ENCODE data around the gene RAI14. TPM values are rescaled to one million over a fixed set of nuclear protein-coding genes. Genes with fewer than 3 reads are reported as not detected.
"Not testable (repeated sequence)": the region's sequence is repeated elsewhere in the genome, so short reads cannot be mapped to it uniquely, and the experiment has no call there.

Gene RAI14
- total RNA-seq, 1 donor from 2014 or later, result 169 TPM

DNA sequence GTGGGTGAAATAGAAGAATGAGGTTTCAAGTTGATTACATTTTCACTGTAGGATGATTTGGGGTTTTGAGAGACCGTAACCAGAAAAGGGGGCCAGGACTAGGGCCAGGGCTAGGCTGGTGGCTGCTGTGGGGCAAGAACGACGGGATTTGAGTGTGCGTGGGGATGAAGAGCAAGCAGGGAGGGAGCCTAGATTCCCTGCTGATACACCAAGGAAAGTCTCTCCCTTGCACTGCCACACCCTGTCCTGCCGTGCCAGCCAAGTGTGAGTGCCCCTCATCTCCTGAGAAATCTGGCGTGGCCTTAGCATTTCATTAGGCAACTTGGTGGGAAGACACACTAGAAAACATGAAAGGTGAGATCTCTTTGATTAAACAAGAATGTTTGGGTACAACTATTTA lies 42.6 kb downstream of the RAI14 start:
- DNase-seq (ENCODE audit: low spot score), result no peak

DNA sequence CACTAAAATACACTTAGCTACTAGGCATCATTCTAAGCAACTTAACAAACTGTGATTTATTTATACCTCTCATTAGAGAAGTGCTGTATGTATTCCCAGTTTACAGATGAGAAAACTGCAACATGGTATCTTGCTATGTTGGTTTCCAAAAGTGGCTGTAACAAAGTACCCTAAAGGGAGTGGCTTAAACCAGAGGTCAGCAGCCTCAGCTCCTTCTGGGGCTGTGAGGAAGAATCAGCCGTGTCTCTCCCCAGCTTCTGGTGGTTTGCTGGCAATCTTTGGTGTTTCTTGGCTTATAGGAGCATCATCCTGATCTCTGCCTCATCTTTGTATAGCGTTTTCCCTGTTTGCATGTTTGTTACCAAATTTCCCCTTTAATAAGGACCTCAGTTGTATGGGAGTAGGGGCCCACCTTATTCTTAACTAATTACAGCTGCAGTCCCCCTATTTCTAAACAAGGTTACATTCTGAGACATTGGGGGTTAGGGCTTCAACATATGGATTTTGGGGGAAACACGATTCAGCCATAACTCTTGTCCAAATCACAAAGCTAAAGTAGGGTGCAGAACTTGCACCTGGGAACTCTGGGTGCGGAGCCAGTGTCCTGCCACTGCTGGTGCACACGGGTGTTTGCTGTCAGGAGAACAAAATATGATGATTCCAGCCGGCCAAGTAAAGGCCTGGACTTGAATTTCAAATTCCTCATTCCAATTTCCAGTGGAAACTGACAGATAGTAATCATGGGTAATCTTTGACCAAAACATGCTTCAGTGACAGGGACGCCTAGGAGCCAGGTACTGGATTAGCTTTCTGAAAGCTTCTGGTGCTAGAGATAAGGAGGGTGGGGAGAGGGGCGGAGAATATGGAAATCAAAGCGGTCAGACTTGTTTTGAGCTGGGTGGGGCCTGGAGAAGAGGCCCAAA lies 43.3 kb downstream of the RAI14 start:
- peak; percentile 78 for DNase-seq (ENCODE audit: low spot score)

DNA sequence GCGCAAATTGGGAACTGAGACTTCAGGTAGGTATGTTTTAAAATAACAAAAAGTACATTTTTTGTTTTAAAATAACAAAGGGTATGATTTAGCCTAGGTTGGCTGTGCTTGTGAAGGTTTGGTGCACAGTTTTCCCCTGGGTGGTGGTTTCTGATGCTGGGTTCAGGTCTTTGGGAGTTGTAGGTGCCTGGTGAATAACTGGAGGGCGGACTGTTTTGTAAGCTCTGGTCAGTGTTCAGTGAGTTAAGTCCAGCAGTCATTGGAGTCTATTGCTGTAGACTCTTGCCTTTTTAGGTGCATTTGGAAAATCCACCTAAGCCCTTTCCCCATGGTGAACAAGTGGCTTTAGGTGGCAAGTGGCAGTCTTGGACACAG lies 43.9 kb downstream of the RAI14 start:
- DNase-seq (ENCODE audit: low spot score), result no peak

DNA sequence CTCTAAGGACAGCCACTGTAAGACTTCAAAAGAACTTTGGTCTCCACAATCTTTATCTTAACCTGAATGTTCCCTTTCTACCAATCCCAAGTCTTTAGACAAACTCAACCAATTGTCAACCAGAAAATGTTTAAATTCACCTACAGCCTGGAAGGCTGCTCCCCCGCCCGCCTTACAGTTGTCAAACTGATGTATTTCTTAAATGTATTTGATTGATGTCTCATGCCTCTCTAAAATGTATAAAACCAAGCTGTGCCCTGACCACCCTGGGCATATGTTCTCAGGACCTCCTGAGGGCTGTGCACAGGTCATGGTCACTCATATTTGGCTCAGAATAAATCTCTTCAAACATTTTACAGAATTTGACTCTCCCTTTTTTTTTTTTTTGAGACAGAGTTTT lies 45.3 kb downstream of the RAI14 start:
- DNase-seq (ENCODE audit: low spot score), result not testable (repeated sequence)

DNA sequence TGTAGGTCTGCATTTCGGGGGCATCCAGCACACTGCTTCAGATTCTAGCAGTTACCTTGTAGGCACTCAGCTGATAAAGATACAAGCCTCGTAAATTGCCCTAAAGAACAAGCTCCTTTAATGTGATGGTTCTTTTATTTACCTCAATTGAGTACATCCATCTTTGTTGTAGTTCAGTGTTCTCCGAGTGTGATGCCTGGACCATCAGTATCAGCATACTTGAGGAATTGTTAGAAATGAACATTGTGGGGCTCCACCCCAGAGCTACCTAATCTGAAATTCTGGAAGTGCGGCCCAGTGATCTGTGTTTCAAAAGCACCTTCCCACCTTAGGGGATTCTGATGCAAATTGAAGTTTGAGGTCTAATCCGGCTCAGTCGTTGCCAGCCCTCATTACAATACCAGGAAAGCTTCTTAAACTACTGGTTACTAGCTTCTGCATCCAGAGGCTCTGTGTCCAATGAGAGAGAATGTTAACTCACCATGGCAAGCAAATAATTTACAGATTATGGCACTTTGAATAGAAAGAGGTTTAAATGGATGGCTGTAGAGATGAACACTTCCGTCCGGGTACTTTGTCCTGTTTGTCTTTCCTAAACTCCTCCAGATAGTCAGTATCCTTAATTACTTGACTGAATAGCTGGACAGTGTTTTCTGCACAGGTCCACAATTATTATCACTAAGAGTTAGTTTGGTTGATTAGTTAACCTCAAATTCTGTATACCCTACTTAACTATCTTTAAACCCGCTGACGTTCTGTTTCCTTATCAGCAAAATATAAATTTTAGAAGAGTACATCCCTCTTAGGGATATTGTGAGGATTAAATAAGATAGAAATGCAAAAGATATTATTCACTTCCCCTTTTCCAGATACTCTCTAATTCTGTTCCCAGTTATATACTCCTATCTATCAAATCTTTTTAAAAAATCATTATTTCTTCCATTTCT lies 47.9 kb downstream of the RAI14 start:
- DNase-seq (ENCODE audit: low spot score), result peak; percentile 65

DNA sequence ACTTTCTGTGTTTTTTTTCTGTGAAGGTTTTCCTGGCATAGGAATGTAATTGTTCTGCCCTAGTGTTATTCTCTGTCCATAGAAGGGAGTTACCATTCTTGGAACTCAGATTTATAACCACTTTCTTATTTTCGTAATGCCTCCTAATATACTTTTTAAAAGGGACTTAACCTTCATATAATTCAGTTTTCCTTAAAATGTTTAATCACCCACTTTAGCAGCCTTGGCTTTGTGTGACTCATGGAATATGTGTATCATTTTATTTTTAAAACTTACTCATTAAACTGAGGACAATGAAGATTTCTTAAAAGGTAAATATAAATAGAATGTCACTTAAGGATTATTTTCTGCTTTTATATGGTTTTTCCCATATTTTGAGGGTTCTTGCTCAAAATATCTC lies 50.0 kb downstream of the RAI14 start:
- DNase-seq (ENCODE audit: low spot score), result no peak

DNA sequence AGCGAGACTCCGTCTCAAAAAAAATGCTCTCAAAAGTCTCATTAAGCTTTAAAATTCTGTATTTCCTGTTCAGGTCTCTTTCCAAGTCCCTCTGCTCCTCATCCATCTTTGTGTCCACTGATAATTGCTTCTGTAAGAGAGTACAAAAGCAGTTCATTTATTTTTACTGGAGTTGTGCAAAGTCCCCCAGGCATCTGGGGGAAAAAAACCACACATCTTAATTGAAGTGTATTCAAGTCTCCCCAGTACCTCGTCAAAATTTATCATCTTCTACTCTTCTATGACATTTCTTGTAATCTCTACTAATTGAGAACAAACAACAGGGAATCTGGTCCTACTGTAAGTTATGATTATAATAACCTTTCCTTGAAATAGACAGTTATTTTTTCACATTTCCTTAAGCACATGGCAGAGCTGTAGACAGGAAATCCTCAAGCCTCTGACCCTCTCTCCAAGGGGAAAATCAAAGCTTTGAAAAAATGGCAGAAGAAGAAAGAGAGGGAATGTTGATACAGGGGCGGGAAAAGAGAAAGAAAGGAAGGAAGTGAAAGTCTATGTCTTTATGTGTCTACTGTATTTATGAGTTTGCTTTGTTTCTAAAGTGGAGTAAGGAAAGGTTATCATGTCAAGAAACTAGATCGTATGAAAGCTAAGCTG lies 51.5 kb downstream of the RAI14 start:
- DNase-seq (ENCODE audit: low spot score), result no peak

DNA sequence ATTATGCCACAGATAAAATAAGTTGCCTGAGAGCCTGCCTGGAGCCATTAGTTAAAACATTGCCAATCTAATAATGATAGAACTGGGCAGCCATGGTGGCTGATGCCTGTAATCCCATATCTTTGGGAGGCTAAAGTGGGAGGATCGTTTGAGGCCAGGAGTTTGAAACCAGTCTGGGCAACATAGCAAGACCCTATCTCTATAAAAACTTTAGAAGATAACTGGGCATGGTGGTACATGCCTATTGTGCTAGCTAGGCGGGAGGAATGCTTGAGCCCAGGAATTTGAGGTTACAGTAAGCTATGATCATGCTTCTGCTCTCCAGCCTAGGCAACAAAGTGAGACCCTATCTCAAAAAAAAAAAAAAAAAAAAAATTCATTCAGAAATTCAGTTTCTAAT lies 52.6 kb downstream of the RAI14 start:
- no peak for DNase-seq (ENCODE audit: low spot score)

DNA sequence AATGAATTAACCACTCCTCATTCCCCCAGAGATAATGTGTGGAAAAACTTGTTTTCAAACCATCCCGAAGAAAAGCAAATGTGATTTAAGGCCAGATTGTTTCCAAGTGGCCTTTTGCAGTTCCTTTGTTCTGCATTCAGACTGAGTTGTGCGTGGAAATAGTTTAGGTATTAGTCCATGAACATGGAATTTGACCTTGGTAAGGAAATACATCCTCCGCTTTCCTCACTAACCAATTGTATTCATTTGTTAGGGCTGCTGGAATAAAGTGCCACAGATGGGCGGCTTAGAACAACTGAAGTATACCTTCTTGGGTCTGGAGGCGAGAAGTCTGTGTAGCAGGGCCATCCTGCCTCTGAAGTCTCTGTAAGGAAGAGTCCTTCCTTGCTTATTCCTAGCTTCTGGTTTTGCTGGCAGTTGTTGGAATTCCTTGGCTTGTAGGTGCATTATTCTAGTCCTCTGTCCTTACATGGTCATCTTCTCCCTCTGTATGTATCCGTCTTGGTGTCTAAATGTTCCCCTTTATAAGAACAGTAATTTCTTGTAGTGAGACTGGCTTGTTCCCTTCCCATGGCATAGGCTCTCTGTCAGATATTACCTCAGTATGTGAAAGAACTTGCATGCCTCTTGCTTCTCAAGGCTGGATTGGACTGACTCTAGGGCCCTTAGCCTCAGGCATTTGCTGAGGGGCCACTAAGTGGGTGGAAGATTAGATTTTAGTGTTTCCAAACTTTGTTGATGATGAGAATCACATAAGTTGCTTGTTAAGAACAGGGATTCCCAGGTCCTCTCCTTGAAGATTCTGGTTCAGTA lies 53.9 kb downstream of the RAI14 start:
- DNase-seq (ENCODE audit: low spot score), result peak; percentile 78

DNA sequence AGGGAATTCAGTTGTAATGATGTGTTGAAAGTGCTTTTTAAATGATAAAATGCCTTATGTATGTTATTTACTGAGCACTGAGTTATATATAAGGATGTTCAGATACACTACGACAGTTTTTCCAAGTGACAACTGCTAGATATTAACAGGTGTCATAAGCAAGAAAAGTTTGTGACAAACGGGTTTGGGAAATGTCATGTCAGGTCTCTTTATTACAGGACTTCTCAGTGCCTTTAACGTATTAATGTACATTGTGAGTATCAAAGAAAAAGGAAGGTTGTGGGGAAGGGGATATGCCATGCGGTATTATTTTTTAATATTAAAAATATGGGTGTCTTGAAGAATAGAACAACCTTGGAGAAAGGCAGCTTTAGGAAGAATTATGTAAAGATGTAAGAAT lies 56.4 kb downstream of the RAI14 start:
- no peak for DNase-seq (ENCODE audit: low spot score)

DNA sequence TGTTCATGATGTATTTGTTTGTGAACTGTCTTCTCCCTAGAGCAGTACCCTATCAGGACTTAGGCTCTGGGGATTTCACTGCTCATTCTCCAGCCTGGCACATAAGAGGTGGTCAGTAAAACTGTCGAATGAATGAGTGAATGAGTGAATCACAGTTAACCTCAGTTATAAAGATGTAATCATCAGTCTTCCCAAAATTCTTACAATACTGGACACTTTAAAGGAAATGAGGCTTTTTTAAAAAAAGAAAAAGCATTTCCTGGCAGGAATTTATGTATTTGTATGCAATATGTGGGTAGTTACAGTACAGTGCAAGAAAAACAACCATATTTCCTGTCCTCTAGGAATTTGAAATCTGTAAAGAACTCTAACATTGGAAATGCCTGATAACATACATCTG lies 59.6 kb downstream of the RAI14 start:
- no peak for DNase-seq (ENCODE audit: low spot score)

DNA sequence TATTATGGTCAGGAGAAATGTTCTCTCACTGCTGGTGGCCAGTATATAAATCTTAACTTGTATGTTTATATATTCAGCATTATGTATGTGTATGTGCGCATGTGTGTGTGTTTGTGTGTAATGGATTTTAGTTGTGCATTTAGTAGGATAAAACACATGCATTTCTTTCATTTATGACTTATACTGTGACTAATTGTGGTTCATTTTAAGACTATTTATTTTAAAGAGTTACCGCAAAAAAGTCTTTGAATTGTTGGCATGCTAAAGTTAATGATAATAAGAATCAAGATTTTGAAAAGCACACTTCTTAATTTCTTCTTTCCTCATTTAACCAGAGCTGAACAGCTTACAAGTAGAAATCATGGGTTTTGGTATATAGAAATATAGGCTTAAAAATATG lies 60.9 kb downstream of the RAI14 start:
- no peak for DNase-seq (ENCODE audit: low spot score)

DNA sequence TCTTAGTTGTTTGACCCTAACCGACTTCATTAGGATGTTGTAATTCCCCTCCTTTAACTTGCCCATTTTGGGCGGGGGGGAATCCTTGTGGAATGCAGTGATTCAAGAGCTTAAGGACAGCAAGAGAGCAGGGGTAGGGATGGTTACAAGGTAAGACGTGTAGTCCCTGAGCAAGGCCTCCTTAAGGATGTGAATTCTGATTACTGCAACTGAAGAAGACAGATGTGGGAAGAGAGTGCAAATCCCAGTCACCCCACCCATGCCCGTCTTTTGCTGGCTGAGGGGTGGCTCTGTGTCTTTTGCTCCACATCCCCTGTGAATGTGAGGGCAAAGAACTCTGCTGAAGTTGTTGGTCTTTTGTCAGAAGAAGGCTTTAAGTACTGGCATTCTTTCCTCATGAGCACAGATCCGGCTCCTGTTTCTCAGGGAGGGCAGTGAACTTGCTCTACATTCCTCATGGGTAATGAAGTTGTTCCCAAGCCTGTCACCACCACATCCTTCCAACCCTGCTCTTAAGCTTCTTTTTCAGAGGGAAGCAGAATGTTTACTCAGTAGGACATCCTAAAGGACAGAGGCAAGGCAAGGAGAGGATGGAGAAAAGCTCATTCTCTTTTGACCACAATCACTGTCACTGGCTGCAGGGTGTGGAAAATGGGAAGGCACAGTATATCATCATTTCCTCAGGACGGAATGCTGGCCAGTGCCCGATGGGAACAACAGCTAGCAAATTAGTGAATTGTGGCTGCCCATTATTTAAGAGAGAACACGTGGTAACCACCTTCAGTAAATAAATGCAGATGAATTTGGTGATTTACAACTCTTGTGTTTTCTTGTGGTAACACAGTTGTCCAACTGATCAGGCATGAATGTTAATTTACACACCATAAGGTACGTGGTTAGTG lies 61.5 kb downstream of the RAI14 start:
- DNase-seq (ENCODE audit: low spot score), result peak; percentile 89

DNA sequence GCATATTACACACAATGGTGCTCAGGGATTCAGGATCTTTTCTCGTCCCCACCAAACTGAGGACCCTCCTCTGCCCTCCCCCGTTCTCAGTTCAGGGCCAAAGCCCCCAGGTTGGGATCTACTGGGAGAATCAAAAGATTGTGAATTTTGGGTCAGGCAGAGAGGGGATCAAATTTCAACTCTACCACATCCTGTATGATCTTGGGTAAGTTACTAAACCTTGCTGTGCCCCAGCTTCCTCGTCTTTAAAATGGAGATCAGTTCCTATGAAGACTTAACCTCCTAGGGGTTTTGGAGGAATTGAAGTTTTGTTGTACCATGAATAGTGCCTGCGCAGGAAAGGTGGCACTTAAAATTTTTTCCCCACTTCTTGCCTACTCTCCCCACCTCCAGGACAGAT lies 62.4 kb downstream of the RAI14 start:
- no peak for DNase-seq (ENCODE audit: low spot score)

DNA sequence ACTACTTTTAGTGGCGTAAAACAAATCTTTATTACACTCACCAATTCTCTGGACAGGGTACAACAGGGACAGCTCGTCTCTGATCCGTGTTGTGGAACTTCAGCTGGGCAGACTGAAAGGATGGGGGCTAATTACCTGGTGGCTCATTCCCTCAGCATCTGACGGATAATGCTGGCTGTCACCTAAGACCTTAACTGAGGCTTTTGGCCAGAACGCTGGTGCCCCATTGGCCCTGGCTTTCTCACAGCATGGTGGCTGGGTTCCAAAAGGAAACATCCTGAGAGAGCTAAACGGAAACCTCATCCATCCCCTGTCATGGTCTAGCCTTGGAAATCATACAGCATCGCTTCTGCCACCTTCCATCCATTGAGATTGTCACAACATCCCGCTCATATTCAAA lies 62.9 kb downstream of the RAI14 start:
- no peak for DNase-seq (ENCODE audit: low spot score)

DNA sequence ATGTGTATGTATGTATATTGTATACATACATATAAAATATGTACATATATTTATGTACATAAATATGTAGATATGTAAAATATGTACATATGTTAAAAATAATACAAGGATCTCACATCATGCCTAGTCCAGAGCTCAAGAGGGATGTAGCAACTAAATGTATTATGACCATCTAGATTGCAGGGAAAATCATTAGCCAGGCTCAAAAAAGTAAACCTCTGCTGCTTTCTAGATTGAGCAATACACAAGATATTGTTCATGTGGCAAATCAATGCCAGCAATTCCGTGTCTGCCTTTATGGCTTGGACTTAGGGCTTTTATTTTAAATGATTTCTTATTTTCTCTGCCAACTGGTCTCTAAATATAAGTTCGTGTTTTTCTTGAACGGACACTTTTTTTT lies 65.2 kb downstream of the RAI14 start:
- no peak for DNase-seq (ENCODE audit: low spot score)

DNA sequence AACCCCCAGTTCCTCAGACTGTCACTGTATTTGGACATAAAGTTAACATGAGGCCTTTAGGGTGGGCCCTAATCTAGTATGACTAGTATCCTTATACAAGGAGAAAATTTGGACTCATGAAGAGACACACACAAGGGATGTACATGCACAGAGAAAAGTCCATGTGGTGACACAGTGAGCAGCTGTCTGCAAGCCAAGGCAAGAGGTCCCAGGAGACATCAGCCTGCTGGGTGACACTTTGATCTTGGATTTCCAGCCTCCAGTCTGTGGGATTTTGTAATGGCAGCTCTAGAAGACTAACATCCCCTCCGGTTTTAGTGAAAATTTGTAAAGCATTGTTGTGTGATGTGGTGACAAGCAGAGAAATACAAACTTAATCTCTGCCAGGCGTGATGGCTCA lies 66.1 kb downstream of the RAI14 start:
- no peak for DNase-seq (ENCODE audit: low spot score)

DNA sequence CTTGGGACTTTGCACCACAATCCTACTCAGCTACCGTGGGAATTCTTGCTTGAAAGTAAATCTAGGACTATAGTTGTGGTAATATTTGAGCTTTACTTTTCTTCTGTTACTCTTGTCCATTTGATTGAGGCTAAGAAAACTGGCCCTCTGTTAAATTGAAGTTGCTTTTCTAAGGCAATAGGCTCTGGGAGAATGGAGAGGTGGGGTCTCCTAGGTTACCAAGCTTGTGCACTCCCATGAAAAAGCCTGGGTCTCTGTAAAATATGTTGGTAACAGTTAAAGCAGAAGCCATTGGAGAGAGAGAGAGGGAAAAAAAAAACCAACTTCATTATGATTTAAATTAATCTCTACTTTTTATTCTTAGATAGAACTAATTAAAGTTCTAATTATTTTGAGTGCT lies 68.6 kb downstream of the RAI14 start:
- no peak for DNase-seq (ENCODE audit: low spot score)

DNA sequence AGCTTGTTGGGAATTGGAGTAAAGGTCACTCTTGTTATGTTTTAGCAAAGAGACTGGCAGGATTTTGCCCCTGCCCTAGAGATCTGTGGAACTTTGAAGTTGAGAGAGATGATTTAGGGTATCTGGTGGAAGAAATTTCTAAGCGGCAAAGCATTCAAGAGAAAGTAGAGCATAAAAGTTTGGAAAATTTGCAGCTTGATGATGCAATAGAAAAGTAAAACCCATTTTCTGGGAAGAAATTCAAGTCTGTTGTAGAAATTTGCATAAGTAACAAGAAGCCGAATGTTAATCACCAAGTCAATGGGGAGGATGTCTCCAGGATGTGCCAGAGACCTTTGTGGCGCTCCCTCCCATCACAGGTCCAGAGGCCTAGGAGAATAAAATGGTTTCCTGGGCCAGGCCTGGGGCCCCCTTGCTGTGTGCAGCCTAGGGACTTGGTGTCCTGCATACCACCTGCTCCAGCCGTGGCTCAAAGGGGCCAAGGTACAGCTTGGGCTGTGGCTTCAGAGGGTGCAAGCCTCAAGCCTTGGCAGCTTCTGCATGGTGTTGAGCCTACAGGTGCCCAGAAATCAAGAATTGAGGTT lies 71.1 kb downstream of the RAI14 start:
- DNase-seq (ENCODE audit: low spot score), result not testable (repeated sequence)

DNA sequence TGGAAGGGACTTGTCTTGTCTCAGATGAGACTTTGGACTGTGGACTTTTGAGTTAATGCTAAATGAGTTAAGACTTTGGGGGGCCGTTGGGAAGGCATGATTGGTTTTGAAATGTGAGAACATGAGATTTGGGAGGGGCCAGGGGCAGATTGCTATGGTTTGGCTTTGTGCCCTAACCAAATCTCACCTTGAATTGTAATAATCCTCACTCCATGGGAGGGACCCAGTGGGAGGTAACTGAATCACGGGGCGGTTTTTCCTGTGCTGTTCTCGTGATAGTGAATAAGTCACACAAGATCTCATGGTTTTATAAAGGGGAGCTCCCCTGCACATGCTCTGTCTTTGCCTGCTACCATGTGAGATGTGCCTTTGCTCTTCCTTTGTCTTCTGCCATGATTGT lies 72.1 kb downstream of the RAI14 start:
- DNase-seq (ENCODE audit: low spot score), result no peak
